H4 (cell line): ENCODE data around the gene CYP2S1. TPM values are rescaled to one million over a fixed set of nuclear protein-coding genes. Genes with fewer than 3 reads are reported as not detected.
A peak's percentile ranks its signal among the peaks of the same experiment; 100 is the strongest.
"Not testable (repeated sequence)": the region's sequence is repeated elsewhere in the genome, so short reads cannot be mapped to it uniquely, and the experiment has no call there.

Experiments used
- DNase-seq: peaks from one replicate; pipeline ENCODE4 v3.0.0-alpha.2; 2015; ENCODE audit warnings: low spot score
- total RNA-seq: library from RNA; depleted of rRNA; stranded (reverse); fragments of >200 nt; shearing (Covaris generic); gene quantifications from 2 replicates; pipeline ENCODE4 v1.2.3, GENCODE V29; 2014; rRNA removed

Gene CYP2S1, protein sequence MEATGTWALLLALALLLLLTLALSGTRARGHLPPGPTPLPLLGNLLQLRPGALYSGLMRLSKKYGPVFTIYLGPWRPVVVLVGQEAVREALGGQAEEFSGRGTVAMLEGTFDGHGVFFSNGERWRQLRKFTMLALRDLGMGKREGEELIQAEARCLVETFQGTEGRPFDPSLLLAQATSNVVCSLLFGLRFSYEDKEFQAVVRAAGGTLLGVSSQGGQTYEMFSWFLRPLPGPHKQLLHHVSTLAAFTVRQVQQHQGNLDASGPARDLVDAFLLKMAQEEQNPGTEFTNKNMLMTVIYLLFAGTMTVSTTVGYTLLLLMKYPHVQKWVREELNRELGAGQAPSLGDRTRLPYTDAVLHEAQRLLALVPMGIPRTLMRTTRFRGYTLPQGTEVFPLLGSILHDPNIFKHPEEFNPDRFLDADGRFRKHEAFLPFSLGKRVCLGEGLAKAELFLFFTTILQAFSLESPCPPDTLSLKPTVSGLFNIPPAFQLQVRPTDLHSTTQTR
- 3.0 and 4.1 TPM in 2 replicates for total RNA-seq

DNA sequence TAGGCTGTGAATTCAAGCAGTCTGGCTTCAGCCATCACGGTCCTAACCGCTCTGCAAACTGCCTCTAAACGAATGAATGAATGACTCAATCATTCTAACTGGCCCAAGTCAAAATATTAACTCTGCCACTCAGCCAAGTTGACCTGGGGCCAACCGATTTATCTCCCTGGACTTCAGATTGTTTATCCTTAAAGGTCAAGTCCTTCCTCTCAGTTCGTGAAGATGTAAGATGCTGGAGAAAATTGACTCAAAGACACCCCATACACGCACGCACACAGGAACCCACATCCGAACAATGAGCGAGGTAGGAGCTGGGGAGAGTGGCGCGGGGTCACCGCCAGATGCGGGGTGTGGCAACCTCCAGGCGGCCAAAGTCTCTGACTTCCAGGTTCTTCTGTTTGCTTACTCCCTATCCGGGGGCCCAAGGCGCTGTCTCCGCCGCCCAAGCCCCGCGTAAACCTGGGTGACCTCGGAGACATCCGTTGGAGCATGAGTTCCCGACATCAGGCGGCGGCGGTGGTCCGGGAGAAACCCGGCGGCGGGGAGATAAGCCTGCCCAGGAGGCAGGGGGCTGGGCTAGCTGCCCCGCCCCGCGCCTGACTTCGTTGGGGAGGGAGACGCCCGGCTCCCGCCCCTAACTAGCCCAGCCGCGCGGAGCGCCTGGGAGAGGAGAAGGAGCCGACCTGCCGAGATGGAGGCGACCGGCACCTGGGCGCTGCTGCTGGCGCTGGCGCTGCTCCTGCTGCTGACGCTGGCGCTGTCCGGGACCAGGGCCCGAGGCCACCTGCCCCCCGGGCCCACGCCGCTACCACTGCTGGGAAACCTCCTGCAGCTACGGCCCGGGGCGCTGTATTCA lies at the start of gene CYP2S1:
Gene CYP2S1 (plus strand): TSS at position 646 of the 856 bp plus-strand sequence. CDS start 46 bp downstream, at position 692.
- no peak for DNase-seq

DNA sequence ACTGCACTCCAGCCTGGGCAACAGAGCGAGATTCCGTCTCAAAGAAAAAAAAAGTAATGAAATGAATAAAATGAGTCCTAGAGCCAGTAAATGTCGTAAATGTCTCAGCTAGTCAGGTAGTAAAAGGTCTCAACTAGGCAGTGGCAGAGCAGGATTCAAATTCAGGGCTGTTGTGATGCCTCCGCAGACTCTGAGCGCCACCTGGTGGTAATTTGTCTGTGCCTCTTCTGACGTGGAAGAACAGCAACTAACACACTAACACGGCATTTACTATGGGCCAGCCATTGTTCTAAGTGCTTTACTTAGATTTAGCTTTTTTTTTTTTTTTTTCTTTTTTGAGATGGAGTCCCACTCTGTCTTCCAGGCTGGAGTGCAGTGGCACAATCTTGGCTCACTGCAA lies 48.6 kb upstream of the CYP2S1 start:
- peak; percentile 72 for DNase-seq

DNA sequence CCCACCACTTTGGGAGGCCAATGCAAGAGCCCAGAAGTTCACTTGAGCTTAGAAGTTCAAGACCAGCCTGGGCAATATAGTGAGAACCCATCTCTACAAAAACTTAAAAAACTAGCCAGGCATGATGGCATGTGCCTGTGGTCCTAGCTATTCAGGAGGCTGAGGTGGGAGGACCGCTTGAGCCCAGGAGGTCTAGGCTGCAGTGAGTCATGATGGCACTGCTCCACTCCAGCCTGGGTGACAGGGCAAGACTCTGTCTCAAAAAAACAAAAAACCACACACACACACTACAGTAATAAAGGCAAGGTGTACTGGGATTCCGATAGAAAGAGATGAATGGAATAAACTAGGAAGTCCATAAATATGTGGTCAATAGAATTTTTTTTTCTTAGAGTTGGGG lies 43.2 kb upstream of the CYP2S1 start:
- DNase-seq: no peak

DNA sequence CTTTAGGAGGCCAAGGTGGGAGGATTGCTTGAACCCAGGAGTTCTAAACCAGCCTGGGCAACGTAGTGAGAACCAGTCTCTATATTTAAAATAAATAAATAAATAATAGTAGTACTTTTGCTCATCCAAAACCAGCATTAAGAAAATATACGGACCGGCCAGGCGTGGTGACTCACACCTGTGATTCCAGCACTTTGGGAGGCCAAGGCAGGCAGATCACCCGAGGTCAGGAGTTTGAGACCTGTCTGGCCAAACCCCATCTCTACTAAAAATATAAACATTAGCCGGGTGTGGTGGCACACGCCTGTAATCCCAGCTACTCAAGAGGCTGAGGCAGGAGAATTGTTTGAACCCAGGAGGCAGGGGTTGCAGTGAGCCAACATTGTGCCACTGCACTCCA lies 42.0 kb upstream of the CYP2S1 start:
- not testable (repeated sequence) for DNase-seq

DNA sequence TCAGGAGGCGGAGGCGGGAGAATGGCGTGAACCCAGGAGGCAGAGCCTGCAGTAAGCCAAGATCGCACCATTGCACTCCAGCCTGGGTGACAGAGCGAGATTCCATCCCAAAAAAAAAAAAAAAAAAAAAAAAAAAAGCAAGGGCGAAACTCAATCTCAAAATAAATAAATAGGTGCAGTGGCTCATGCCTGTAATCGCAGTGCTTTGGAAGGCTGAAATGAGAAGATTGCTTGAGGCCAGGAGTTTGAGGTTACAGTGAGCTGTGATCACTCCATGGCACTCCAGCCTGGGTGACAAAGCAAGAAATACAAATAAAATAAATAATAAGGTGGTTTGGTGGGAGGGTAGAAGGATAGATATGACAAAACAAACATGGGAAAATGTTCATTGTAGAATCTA lies 39.0 kb upstream of the CYP2S1 start:
- peak; percentile 76 for DNase-seq

DNA sequence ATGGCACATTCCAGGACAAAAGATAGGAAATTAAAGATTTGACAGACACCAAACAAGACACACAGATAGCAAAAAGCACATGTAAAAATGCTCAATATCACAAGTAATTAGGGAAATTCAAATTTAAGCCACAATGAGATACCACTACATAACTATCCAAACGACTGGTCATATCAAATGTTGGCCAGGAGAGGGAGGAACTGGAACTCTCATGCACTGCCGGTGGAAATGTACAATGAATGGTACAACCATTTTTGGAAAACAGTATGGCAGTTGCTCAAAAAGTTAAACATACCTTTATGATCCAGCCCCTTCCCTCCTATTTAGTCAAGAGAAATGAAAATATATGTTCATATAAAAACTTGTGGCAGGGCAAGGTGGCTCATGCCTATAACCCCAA lies 36.8 kb upstream of the CYP2S1 start:
- no peak for DNase-seq

DNA sequence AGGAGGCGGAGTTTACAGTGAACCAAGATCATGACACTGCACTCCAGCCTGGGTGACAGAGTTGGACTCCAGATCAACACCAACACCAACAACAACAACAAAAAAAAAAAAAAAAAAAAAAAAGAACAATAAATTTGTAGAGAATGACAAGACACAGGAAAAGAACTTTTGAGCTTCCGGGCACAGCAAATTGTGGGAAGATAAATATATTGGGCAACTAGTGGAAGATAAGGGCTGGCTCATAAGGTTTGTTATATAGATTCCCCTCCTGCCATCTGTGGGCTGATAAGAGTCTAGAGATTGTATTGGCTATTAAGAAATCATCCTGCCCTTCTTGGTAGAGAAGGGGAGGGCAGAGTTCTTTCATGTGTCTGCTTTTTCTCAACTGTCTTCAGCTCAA lies 33.1 kb upstream of the CYP2S1 start:
- DNase-seq: no peak

DNA sequence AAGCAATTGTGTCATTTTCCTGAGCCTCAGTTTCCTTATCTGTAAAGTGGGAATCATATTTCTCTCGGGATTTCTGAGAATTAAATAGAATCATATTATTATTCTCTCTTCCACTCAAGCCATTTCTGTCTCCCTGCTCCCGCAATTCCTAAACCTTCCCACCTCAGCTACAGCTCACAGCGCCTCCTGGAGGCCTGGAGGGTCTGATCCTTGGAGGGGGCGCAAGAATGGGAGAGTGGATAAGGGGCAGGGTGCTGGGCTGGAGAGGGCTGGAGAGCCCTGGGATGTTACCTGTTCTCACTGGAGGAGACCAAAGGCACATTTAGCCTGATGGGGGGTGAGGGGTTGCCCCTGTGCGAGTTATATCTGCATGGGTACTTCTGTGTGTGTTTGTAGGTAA lies 31.1 kb upstream of the CYP2S1 start:
- no peak for DNase-seq

DNA sequence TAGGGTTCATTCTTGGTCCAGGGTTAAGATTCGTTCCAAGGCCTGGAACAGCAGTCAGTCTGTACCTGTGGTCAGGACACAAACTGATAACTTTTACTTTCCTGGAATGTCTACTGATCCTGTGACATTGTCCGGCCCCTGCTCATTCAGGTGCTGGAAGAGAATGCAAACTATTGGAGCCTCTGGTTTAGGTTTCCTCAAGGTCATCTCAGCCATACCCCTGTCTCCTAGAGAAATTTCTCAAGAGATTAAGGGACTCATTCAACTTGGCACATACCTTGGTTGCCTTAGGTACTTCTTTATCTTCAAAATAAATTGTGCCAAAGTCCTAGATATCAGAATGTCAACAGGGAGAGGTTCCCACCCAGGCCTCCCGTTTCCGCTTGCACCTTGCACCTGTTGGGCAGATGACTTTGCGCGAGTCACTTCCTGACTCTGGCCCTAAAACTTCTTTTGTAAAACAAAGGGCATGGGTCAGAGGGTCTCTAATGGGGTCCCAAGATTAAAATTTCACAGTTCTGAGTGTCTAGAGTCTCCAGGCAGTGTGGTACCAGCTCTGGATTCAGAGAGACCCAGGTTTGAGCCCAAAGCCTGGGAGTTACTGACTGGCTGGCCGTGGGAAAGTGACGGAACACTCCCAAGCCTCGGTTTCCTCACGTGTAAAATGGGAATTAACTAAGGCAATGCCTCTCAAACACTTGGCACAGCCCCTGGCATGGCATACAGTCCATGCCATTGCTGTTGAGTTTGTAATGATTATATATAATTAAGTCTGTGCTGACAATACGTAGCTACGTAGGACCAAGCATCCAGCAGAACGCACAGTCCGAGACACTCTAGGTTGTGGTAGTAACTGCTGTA lies 25.8 kb upstream of the CYP2S1 start:
- DNase-seq: no peak

DNA sequence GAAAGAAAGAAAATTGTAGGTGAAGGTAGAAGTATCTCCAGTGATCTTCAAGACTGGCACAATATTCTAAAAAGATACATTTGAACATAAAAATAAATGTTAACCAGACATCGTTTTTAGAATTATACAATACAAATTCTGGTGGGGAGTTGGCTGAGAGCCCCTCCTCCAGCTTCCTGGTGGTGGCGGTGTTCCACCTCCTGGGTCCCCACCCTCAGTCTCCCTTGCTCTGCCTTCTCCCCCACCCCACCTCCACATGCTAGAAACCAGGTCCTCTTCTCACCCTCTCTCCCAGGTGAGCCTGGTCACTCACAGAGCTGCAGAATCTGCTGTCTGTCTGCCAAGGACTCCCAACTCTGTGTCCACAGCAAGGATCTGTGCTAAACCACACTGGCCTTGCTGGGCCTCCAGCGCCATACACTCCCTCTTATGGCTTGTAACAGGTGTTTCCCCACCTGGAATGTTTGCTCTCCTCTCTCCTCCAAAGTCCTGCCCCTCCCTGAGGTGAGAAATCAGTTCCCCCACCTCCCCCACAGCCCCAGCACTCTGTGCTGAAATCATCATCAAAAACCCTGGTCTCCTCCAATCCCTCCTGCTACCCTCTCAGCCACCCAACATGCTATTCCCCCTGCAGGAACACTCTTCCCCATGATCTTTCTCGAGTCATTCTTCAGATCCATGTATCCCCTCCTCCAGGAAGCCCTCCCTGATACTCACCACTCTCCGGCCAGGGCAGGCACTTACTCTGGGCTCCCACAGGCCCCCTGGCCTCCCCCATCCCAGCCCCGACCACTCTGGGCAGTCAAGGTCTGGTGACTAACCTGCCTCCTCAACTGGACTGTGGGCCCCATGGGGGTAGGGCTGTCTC lies 20.5 kb upstream of the CYP2S1 start:
- no peak for DNase-seq

DNA sequence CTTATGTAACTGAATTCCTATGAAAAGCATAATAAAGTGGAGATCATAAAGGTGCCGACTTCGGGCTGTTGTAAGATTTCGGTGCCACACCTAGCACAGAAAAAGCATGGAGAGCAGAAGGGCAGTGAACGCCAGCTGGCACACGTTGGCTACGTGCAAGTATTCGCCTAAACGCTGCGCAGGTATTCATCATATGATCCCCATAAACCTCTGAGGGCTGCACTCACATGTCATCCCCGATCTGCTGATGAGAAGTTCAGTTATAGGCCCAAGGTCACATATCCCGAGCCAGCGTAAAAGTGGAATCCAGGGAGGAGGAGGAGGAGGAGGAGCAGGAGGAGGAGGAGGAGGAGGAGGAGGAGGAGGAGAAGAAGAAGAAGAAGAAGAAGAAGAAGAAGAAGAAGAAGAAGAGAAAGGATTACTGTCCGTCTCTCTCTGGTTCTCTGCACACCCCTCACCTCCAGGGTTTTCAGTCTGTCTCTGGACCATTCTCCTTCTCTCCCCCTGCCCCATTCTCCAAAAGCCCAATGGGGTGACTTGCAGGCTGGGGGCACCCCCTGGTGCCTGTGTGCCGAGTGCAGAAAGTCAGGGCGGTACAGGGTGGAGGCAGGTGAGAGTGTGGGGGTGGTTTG lies 18.6 kb upstream of the CYP2S1 start:
- no peak for DNase-seq

DNA sequence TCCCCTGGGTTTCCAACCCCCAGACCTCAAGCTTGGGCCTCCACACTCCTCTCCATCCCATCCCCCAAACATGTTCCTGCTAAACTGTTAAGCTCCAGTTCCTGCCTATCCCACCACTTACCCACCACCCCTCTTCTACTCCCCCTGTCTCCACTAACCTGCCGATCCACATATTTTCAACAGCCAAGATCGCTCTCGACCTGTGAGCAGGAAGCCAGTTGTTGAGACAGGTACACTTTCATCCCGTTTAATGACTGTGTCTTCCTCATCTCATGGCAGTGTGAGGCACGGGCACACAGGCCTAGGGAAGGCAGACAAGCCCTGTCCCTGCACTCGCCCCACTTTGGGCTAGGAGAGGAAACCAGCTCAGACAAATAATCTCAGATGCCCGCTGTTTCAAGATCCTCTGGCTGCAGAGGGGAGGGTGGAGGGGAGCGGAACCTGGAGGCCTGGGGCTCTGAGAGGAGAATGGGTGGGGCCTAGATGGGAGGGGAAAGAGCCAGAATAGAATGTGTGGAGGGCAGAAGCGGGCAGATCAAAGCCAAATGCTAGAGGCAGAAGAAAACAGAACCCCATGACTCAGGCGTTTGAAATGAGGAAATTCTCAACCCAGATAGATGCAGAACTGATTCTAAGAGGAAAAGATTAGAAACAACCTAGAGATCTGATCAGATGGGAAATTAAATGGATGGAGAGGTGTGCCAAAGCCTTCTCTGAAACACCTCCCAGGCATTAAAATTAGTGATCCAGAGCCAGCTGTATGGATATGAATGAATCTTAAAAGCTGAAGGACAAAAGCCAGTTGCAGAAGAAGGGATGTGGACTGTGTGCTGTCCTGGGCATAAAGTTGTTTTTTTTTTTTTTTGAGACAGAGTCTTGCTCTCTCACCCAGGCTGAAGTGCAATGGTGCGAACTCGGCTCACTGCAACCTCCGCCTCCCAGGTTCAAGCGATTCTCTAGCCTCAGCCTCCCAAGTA lies 16.9 kb upstream of the CYP2S1 start:
- DNase-seq: peak; percentile 84

DNA sequence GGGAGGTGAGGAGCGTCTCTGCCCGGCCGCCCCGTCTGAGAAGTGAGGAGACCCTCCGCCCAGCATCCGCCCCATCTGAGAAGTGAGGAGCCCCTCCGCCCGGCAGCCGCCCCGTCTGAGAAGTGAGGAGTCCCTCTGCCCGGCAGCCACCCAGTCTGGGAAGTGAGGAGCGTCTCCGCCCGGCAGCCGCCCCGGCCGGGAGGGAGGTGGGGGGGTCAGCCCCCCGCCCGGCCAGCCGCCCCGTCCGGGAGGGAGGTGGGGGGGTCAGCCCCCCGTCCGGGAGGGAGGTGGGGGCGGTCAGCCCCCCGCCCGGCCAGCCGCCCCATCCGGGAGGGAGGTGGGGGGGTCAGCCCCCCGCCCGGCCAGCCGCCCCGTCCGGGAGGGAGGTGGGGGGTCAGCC lies 12.8 kb upstream of the CYP2S1 start:
- DNase-seq: not testable (repeated sequence)

DNA sequence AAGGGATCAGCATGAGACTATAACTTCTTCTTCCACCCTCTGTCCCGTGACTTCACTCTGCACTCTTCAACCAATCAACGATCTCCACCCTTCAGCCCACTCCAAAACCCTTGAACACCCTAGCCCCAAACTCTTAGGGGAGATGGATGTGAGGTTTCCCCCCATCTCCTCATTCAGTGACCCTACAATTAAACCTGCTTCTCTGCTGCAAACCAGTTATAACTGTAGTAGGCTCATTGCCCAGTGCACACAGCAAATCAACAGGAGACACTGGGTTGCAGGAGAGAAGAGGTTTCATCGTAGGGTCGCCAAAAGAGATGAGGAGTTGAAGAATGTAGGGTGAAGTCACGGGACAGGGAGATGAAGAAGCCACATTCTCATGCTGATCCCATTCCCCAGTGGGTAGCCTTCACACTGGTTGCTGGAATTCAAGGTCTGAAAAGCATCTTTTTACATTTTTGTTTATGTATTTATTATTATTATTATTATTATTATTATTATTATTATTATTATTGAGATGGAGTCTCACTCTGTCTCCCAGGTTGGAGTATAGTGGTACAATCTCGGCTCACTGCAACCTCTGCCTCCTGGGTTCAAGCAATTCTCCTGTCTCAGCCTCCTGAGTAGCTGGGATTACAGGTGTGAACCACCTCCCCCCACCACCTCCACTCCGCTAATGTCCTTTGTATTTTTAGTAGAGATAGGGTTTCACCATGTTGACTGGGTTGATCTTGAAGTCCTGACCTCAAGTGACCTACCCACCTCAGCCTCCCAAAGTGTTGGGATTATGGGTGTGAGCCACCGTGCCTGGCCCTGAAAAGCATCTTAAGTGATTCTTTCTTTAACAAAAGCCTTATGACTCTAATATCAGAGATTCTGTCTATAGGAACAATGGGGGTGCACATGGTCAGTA lies 5.8 kb upstream of the CYP2S1 start:
- no peak for DNase-seq

DNA sequence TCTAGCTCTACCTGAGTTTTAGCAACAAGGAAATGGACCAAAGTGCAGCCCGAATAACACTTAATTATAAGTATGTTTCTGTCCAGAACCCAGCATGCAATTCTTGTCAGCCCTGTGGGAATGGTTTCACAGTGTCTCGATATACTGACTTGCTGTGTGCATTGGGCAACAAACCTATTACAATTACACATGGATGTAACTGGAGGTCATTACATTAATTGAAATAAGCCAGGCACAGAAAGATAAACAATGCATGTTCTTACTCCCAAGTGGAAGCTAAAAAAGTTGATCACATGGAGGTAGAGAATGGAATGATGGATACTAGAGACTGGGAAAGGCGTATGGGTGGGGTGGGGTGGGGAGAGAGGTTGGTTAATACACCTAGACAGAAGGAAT lies 5.1 kb upstream of the CYP2S1 start:
- DNase-seq: no peak

DNA sequence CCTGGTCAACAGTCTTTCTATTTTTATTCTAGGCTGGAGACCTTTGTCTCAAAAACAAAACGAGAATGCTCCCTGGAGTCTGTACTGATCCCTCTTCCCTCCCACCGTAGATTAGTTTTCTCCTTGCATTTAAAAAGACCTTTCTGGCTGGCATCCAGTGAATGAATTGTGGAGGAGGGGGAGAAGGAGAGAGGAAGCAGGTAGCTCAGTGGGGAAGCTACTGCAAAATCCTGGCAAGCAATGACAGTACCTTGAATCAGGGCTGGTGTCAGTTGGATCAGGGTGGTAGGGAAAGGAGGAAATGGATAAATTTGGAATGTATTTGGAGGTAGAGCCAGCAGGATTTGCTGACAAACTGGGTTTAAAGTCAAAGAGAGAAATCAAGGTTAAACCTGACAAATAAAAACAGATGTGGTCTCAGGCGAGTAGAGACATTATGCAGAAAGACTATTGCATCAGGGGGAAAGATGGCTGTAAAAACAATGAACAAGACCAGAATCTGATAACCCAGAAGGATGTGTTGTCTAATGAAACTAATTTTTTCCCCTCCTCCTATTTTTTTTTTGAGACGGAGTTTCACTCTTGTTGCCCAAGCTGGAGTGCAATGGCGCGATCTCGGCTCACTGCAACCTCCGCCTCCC lies 3.5 kb upstream of the CYP2S1 start:
- no peak for DNase-seq

DNA sequence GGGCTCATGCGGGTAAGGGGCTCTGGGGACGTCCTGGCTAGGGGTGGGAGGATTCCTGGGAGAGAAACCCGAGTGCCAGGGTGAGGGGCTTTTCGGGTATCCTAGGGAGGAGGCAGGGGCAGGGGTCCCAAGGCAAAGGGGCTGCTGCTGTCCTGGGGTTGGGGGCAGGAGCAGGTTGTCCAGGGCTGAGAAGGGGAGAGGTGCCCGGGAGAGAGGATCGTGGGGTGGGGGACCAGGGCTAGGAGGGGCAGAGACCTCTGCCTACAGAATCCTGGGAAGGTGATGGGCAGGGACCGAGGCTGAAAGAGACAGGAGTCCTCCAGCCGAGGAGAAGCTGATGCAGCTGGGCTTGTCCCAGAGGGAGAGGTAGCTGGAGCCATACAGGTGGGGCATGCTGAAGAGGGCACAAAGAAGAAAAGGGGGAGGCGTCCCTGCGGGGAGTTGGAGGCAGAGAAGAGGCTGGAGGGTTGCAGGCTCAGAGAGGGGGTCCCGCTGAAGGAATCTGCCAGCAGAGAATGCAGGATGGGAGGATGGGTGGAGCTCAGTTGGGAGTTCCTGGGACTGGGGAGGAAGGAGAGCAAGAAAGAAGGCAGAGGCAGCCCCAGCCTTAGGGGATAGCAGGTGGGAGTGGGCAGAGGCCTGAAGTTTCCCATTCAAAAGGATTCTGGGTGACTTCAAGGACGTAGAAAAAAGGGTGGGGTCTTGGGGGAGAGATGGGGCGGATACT lies 574 bp downstream of the CYP2S1 start:
- DNase-seq: no peak
